Type B pancreatic cell (in vitro differentiated cells): ENCODE measurements around the gene FLT3LG. TPM values are rescaled to one million over a fixed set of nuclear protein-coding genes. Genes with fewer than 3 reads are reported as not detected.

Source experiments
- DNase-seq: peaks from one replicate; pipeline ENCODE4 v3.0.0; 2021; ENCODE audit warnings: mixed read lengths; ENCODE audit not compliant: unreplicated experiment; ENCODE audit errors: extremely low spot score
- H3K27ac Mint-ChIP-seq: 2 replicates; pipeline ENCODE4 v1.8.0; 2021; ENCODE audit warnings: mild to moderate bottlenecking, mixed read lengths
- H3K27me3 Mint-ChIP-seq: 2 replicates; pipeline ENCODE4 v1.8.0; 2021; ENCODE audit warnings: mixed read lengths
- H3K36me3 Mint-ChIP-seq: 2 replicates; pipeline ENCODE4 v1.8.0; 2021; ENCODE audit warnings: mixed read lengths
- H3K4me1 Mint-ChIP-seq: one replicate; pipeline ENCODE4 v1.8.0; 2021; ENCODE audit warnings: mixed read lengths; ENCODE audit not compliant: unreplicated experiment
- H3K4me3 Mint-ChIP-seq: 2 replicates; pipeline ENCODE4 v1.8.0; 2021; ENCODE audit warnings: mild to moderate bottlenecking, mixed read lengths
- H3K9me3 Mint-ChIP-seq: 2 replicates; pipeline ENCODE4 v1.8.0; 2021; ENCODE audit warnings: mixed read lengths
- CTCF ChIP-seq: fragments of 200-600 bp; sonication (generic); conservative IDR thresholded peaks from 2 replicates; pipeline ENCODE4 v1.5.0; 2021; ENCODE audit warnings: antibody characterized with exemption, mild to moderate bottlenecking
- total RNA-seq: library from RNA; stranded (reverse); gene quantifications from 2 replicates; pipeline ENCODE4 v1.2.1, GENCODE V29; 2021; ENCODE audit warnings: low replicate concordance

Gene FLT3LG
- total RNA-seq, 1 donor from 2014 or later = 2.0 TPM

GRCh38 chr19:49438261-49438660 lies 35.8 kb upstream of the FLT3LG start:
- Mint-ChIP-seq H3K27me3 (peaks cover 92% of the 10 kb centered on the region), H3K9me3 (no peaks in the 10 kb centered on the region), H3K27ac (no peak overlapping the region), H3K4me3 (no peak overlapping the region), H3K4me1 (peaks cover 15% of the 10 kb centered on the region), H3K36me3 (no peaks in the 10 kb centered on the region)
- TF ChIP-seq CTCF = no peak
- no peak for DNase-seq

GRCh38 chr19:49439836-49440235 lies 34.2 kb upstream of the FLT3LG start:
- peak overlapping the region; percentile 59 for H3K4me3 Mint-ChIP-seq
- H3K27ac Mint-ChIP-seq = no peak overlapping the region
- no peaks in the 10 kb centered on the region for H3K9me3 Mint-ChIP-seq
- no peak for DNase-seq
- TF ChIP-seq CTCF = no peak
- H3K36me3 Mint-ChIP-seq = no peaks in the 10 kb centered on the region
- H3K27me3 Mint-ChIP-seq = peaks cover 78% of the 10 kb centered on the region
- peaks cover 15% of the 10 kb centered on the region for H3K4me1 Mint-ChIP-seq

- H3K36me3 Mint-ChIP-seq = no peaks in the 10 kb centered on the region
- TF ChIP-seq CTCF = no peak
- no peak for DNase-seq
- peak overlapping the region; percentile 52 for H3K27ac Mint-ChIP-seq
- peak overlapping the region; percentile 75 for H3K4me3 Mint-ChIP-seq
- peaks cover 15% of the 10 kb centered on the region for H3K4me1 Mint-ChIP-seq
- H3K27me3 Mint-ChIP-seq = peaks cover 70% of the 10 kb centered on the region
- H3K9me3 Mint-ChIP-seq = no peaks in the 10 kb centered on the region
Observed at GRCh38 chr19:49440439-49441209, 33.4 kb upstream of the FLT3LG start.

- peak within 1 kb of the TSS; percentile 88 for H3K4me3 Mint-ChIP-seq
- H3K36me3 Mint-ChIP-seq = no peaks in the 10 kb centered on the region
- H3K4me1 Mint-ChIP-seq = peaks cover 15% of the 10 kb centered on the region
- H3K9me3 Mint-ChIP-seq = no peaks in the 10 kb centered on the region
- DNase-seq = no peak
- peak within 1 kb of the TSS; percentile 52 for H3K27ac Mint-ChIP-seq
- H3K27me3 Mint-ChIP-seq = peaks cover 63% of the 10 kb centered on the region
- peak; percentile 17 for TF ChIP-seq CTCF
Observed at GRCh38 chr19:49441210-49441959, 32.6 kb upstream of the FLT3LG start, which contains the start of gene SLC17A7. TSS of gene SLC17A7 (minus strand) at chr19:49441527. CDS start at chr19:49441379, 148 bp downstream.

GRCh38 chr19:49441960-49442350 lies 32.1 kb upstream of the FLT3LG start:
- Mint-ChIP-seq H3K27me3 (peaks cover 57% of the 10 kb centered on the region), H3K4me1 (peaks cover 15% of the 10 kb centered on the region), H3K4me3 (peak overlapping the region; percentile 88), H3K36me3 (no peaks in the 10 kb centered on the region), H3K27ac (peak overlapping the region; percentile 29), H3K9me3 (no peaks in the 10 kb centered on the region)
- TF ChIP-seq CTCF = no peak
- DNase-seq = no peak
